GM19240 (cell line): ENCODE data around the gene TFDP1.

Source experiments
- DNase-seq: peaks from one replicate; pipeline ENCODE4 v3.0.0; 2011; ENCODE audit warnings: low spot score; ENCODE audit not compliant: insufficient read length

TFDP1 gene

GRCh38 chr13:113632706-113633484 is 48.3 kb downstream of the TFDP1 start:
- no peak for DNase-seq

GRCh38 chr13:113633485-113633873 is 48.9 kb downstream of the TFDP1 start:
- DNase-seq: no peak

- no peak for DNase-seq
These were observed 49.9 kb downstream of the TFDP1 start for GRCh38 chr13:113634279-113635047.

- no peak for DNase-seq
These were observed 50.5 kb downstream of the TFDP1 start for GRCh38 chr13:113635048-113635420.

- DNase-seq: no peak
These were observed 51.2 kb downstream of the TFDP1 start for GRCh38 chr13:113635709-113636108.

- no peak for DNase-seq
These were observed 51.9 kb downstream of the TFDP1 start for GRCh38 chr13:113636266-113636963.

GRCh38 chr13:113637262-113638160 is 53.0 kb downstream of the TFDP1 start:
- DNase-seq: no peak

- DNase-seq: no peak
These were observed 53.7 kb downstream of the TFDP1 start for GRCh38 chr13:113638173-113638746.

- no peak for DNase-seq
These were observed 54.3 kb downstream of the TFDP1 start for GRCh38 chr13:113638806-113639205.

- no peak for DNase-seq
These were observed 55.2 kb downstream of the TFDP1 start for GRCh38 chr13:113639616-113640262.

- no peak for DNase-seq
These were observed 56.9 kb downstream of the TFDP1 start for GRCh38 chr13:113641426-113641825.

GRCh38 chr13:113642563-113642962 is 58.0 kb downstream of the TFDP1 start:
- no peak for DNase-seq

GRCh38 chr13:113643593-113643992 is 59.0 kb downstream of the TFDP1 start:
- DNase-seq: no peak

GRCh38 chr13:113644800-113645199 is 60.2 kb downstream of the TFDP1 start:
- no peak for DNase-seq

GRCh38 chr13:113645329-113645728 is 60.8 kb downstream of the TFDP1 start:
- no peak for DNase-seq

GRCh38 chr13:113646376-113646775 is 61.8 kb downstream of the TFDP1 start:
- DNase-seq: no peak

GRCh38 chr13:113646921-113647340 is 62.4 kb downstream of the TFDP1 start:
- DNase-seq: no peak

- DNase-seq: no peak
These were observed 63.0 kb downstream of the TFDP1 start for GRCh38 chr13:113647351-113648215.

GRCh38 chr13:113648216-113648610 is 63.7 kb downstream of the TFDP1 start:
- DNase-seq: no peak
